Activated naive CD8-positive, alpha-beta T cell treated with anti-CD3 and anti-CD28 coated beads, Interleukin-2, amount 10 ng/mL, durations not matched to agents 7 days and 5 days (primary cell): ENCODE measurements around the gene ZNF143. TPM values are rescaled to one million over a fixed set of nuclear protein-coding genes. Genes with fewer than 3 reads are reported as not detected.

ENCODE experiments used
- ATAC-seq: fragments of 150-1000 bp; cut with Tn5 transposase; one replicate; pipeline ENCODE4 v1.10.0; 2021; ENCODE audit warnings: low read depth, moderate library complexity
- POLR2A ChIA-PET: fragments of 350-600 bp; sonication (Branson Sonifier 250); formaldehyde crosslinking; loops from one replicate; lab custom pipeline; 2021; ENCODE audit warnings: antibody characterized with exemption; lab: Charles Lee
- DNase-seq: peaks from one replicate; pipeline ENCODE4 v3.0.0; 2021
- H3K27ac Mint-ChIP-seq: one replicate; pipeline ENCODE4 v1.8.0; 2022; ENCODE audit warnings: mild to moderate bottlenecking, mixed read lengths
- H3K27me3 Mint-ChIP-seq: one replicate; pipeline ENCODE4 v1.8.0; 2022; ENCODE audit warnings: mild to moderate bottlenecking, moderate library complexity, mixed read lengths
- H3K36me3 Mint-ChIP-seq: one replicate; pipeline ENCODE4 v1.8.0; 2021; ENCODE audit warnings: mild to moderate bottlenecking, mixed read lengths
- H3K4me1 Mint-ChIP-seq: one replicate; pipeline ENCODE4 v1.8.0; 2021; ENCODE audit warnings: mixed read lengths
- H3K4me3 Mint-ChIP-seq: one replicate; pipeline ENCODE4 v1.8.0; 2022; ENCODE audit warnings: mild to moderate bottlenecking, moderate library complexity, mixed read lengths
- H3K9me3 Mint-ChIP-seq: one replicate; pipeline ENCODE4 v1.8.0; 2021; ENCODE audit warnings: mixed read lengths
- total RNA-seq, 2 experiments: library from RNA; stranded (reverse); gene quantifications; one replicate each; pipeline ENCODE4 v1.2.3, GENCODE V29; 2021

Gene ZNF143
- total RNA-seq, 2 experiments from 2014 or later: 37.7 to 48.8 TPM

- no peak overlapping the region for H3K27ac Mint-ChIP-seq
- H3K4me1 Mint-ChIP-seq: peaks cover 38% of the 10 kb centered on the region
- no peaks in the 10 kb centered on the region for H3K9me3 Mint-ChIP-seq
- ATAC-seq (no peak), DNase-seq (no peak)
- H3K27me3 Mint-ChIP-seq: peaks cover 5% of the 10 kb centered on the region
- peak overlapping the region; percentile 97 for H3K4me3 Mint-ChIP-seq
- POLR2A ChIA-PET: no interaction called here
- peaks cover 53% of the 10 kb centered on the region for H3K36me3 Mint-ChIP-seq
Observed at GRCh38 chr11:9576701-9577381, 116.0 kb downstream of the ZNF143 start.

DNA sequence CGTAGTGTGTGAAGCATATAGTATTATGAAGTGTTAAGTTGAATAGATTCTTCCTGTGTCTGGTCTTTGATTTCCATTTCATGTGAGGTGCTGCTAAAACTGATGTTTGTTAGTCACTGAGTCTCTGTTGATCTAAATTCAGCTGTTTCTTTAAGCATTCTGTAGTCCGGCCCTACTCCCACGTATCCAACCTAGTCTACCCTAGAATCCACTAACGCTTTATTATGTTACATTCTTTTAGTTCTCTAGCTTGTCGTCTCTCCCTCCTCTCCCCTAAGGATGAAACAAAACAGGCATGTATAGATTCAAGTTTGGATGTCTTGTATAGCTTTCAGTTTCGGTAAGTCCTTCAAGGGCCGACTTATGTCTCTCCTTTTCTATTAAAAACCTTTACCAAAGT lies 116.7 kb downstream of the ZNF143 start:
- H3K4me1 Mint-ChIP-seq: peaks cover 40% of the 10 kb centered on the region
- H3K36me3 Mint-ChIP-seq: peaks cover 58% of the 10 kb centered on the region
- H3K27me3 Mint-ChIP-seq: no peaks in the 10 kb centered on the region
- ATAC-seq (no peak), DNase-seq (no peak)
- POLR2A ChIA-PET: no interaction called here
- peak overlapping the region; percentile 52 for H3K27ac Mint-ChIP-seq
- no peaks in the 10 kb centered on the region for H3K9me3 Mint-ChIP-seq
- H3K4me3 Mint-ChIP-seq: peak overlapping the region; percentile 63

Other genes starting within 250 kb of the ZNF143 start
- 10 to 100 TPM; 74.3 to 75.2 TPM for gene DENND5A, start 195.7 kb upstream of the ZNF143 start, total RNA-seq
- gene TMEM41B, start 146.4 kb upstream of the ZNF143 start, total RNA-seq: 10 to 100 TPM; 40.5 to 42.3 TPM
- 10 to 100 TPM; 78.9 to 81.1 TPM for gene IPO7, start 76.4 kb upstream of the ZNF143 start, total RNA-seq
- gene WEE1, start 112.7 kb downstream of the ZNF143 start, total RNA-seq: 10 to 100 TPM; 47.8 to 50.5 TPM
- 10 to 100 TPM in 1 of 2 experiments, 1 to 10 TPM in 1; 9.4 to 10.6 TPM for gene SWAP70, start 203.1 kb downstream of the ZNF143 start, total RNA-seq